Endothelial cell of umbilical vein (primary cell): Measurements from ENCODE around the gene EGFL7. TPM values are rescaled to one million over a fixed set of nuclear protein-coding genes. Genes with fewer than 3 reads are reported as not detected.

Source experiments
- BruUV-seq: library from RNA; stranded (reverse); fragments of 400-500 nt; replicated peaks from 2 replicates; lab custom pipeline; 2021; lab: Mats Ljungman, UMichigan
- CTCF ChIA-PET: fragments of 300-600, 350-600 bp; sonication (Branson Sonifier 250); formaldehyde crosslinking; loops from one replicate; lab custom pipeline; 2021; ENCODE audit warnings: antibody characterized with exemption, inconsistent platforms; lab: Charles Lee
- POLR2A ChIA-PET: fragments of 300-600, 350-600 bp; sonication (Branson Sonifier 250); formaldehyde crosslinking; loops from one replicate; lab custom pipeline; 2021; ENCODE audit warnings: antibody characterized with exemption, inconsistent platforms; lab: Charles Lee
- DNase-seq: peaks from one replicate; pipeline ENCODE4 v3.0.0-alpha.2; 2011; ENCODE audit warnings: low read depth, low spot score
- FAIRE-seq: peaks from 2 replicates; lab custom pipeline; 2011; peaks lifted over from hg19 to GRCh38; lab: Jason Lieb, UNC
- H2AFZ ChIP-seq: 2 replicates; pipeline ENCODE4 v1.6.0; 2012; ENCODE audit warnings: low read depth, low read length, control low read depth, inconsistent platforms
- H3K27ac ChIP-seq: 2 replicates; pipeline ENCODE4 v1.5.1; 2011; ENCODE audit warnings: low read depth, mild to moderate bottlenecking, control low read depth, low read length, moderate library complexity; ENCODE audit not compliant: insufficient read depth
- H3K27me3 ChIP-seq, 2 experiments: 2 replicates each; pipeline versions ENCODE4 v1.6.0 to v1.6.1; 2011; ENCODE audit warnings: low read length in 2 of 2, mixed read lengths in 1 of 2; ENCODE audit not compliant: control insufficient read depth in 2 of 2, insufficient read depth in 2 of 2
- H3K36me3 ChIP-seq, 2 experiments: 2 replicates in 1 of 2; 3 replicates in 1 of 2; pipeline ENCODE4 v1.5.1; 2011; ENCODE audit warnings: low read length in 2 of 2, mild to moderate bottlenecking in 1 of 2, moderate library complexity in 1 of 2; ENCODE audit not compliant: control insufficient read depth in 2 of 2, insufficient read depth in 2 of 2; ENCODE audit errors: extremely low read depth in 1 of 2
- H3K4me1 ChIP-seq: 3 replicates; pipeline ENCODE4 v1.5.1; 2011; ENCODE audit warnings: mild to moderate bottlenecking, low read length; ENCODE audit not compliant: control insufficient read depth, insufficient read depth; ENCODE audit errors: extremely low read depth
- H3K4me2 ChIP-seq: 2 replicates; pipeline ENCODE4 v1.6.1; 2011; ENCODE audit warnings: low read length, control low read depth, mixed read lengths; ENCODE audit not compliant: insufficient read depth
- H3K4me3 ChIP-seq, 3 experiments: fragments of 200-600 bp in 1 of 3; sonication (generic), shearing (Covaris generic) in 1 of 3; replicated peaks in 1 of 3; 2 replicates each; pipeline ENCODE4 v1.5.1; 2011 to 2016; ENCODE audit warnings: control low read depth in 3 of 3, low read length in 3 of 3, mild to moderate bottlenecking in 2 of 3, inconsistent platforms in 1 of 3, low read depth in 1 of 3, moderate library complexity in 1 of 3; ENCODE audit not compliant: insufficient read depth in 1 of 3
- H3K79me2 ChIP-seq: 2 replicates; pipeline ENCODE4 v1.6.0; 2012; ENCODE audit warnings: low read length, inconsistent platforms; ENCODE audit not compliant: control insufficient read depth, insufficient read depth
- H3K9ac ChIP-seq: replicated peaks from 2 replicates; pipeline ENCODE3; 2011; ENCODE audit warnings: low read length, control low read depth; ENCODE audit not compliant: insufficient read depth; ENCODE audit errors: extremely low read depth
- H3K9me1 ChIP-seq: replicated peaks from 3 replicates; pipeline ENCODE4 v1.6.0; 2011; ENCODE audit warnings: mild to moderate bottlenecking, low read length; ENCODE audit not compliant: control insufficient read depth, insufficient read depth; ENCODE audit errors: extremely low read depth
- H3K9me3 ChIP-seq: replicated peaks from 2 replicates; pipeline ENCODE4 v1.5.1; 2012; ENCODE audit warnings: low read length, inconsistent platforms; ENCODE audit not compliant: control insufficient read depth, insufficient read depth
- H4K20me1 ChIP-seq: replicated peaks from 2 replicates; pipeline ENCODE3; 2011; ENCODE audit warnings: mild to moderate bottlenecking, low read length; ENCODE audit not compliant: control insufficient read depth, insufficient read depth; ENCODE audit errors: extremely low read depth
- CTCF ChIP-seq, 2 donors: IDR thresholded peaks; 1 replicate in 1 of 2; 2 replicates in 1 of 2; pipeline ENCODE4 v1.5.1; 2011; ENCODE audit warnings: low read length in 2 of 2, mild to moderate bottlenecking in 2 of 2, moderate library complexity in 2 of 2, control low read depth in 1 of 2, inconsistent platforms in 1 of 2, low read depth in 1 of 2; ENCODE audit not compliant: insufficient read depth in 1 of 2; ENCODE audit errors: extremely low read depth in 1 of 2
- EZH2 ChIP-seq: IDR thresholded peaks from 2 replicates; pipeline ENCODE4 v1.6.1; 2012; ENCODE audit warnings: borderline replicate concordance, low read depth, mild to moderate bottlenecking, moderate library complexity, low read length, inconsistent platforms; ENCODE audit not compliant: severe bottlenecking
- FOS ChIP-seq: IDR thresholded peaks from 2 replicates; pipeline ENCODE4 v1.6.1; 2011; ENCODE audit warnings: mild to moderate bottlenecking, low read length, moderate library complexity, borderline replicate concordance; ENCODE audit not compliant: insufficient read depth
- GATA2 ChIP-seq: IDR thresholded peaks from 2 replicates; pipeline ENCODE4 v1.7.0; 2011; ENCODE audit warnings: low read depth, mild to moderate bottlenecking, moderate library complexity, mixed read lengths, low read length; ENCODE audit not compliant: insufficient read length, insufficient read depth
- JUN ChIP-seq: IDR thresholded peaks from 2 replicates; pipeline ENCODE4 v1.6.1; 2011; ENCODE audit warnings: borderline replicate concordance, low read depth; ENCODE audit not compliant: insufficient read length, insufficient read depth
- MAX ChIP-seq: IDR thresholded peaks from 2 replicates; pipeline ENCODE4 v1.6.1; 2011; ENCODE audit not compliant: insufficient read depth, insufficient read length
- MYC ChIP-seq: IDR thresholded peaks from one replicate; pipeline ENCODE4 v1.6.1; 2011; ENCODE audit warnings: mild to moderate bottlenecking, low read depth, low read length
- POLR2A ChIP-seq: IDR thresholded peaks from 2 replicates; pipeline ENCODE4 v1.6.1; 2012; ENCODE audit warnings: low read depth, mild to moderate bottlenecking, control low read depth, low read length
- POLR2AphosphoS5 ChIP-seq: IDR thresholded peaks from 2 replicates; pipeline ENCODE4 v1.6.1; 2012; ENCODE audit warnings: low read depth, mild to moderate bottlenecking, control low read depth, low read length, moderate library complexity; ENCODE audit not compliant: insufficient read depth
- dilution Hi-C: fragments of 300-500 bp; cut with MboI; formaldehyde crosslinking; loops from one replicate; pipeline ENCODE4 v1.15.0; 2019; ENCODE audit warnings: low sequenced_read_pairs; ENCODE audit not compliant: extremely low pct_ligation_motif_present
- intact Hi-C: fragments of 100-400 bp; cut with micrococcal nuclease; formaldehyde crosslinking; loops from one replicate; pipeline ENCODE4 v1.10.0; 2022
- polyA plus RNA-seq, 4 experiments: library from polyadenylated mRNA; depleted of rRNA in 3 of 4; stranded (reverse) in 3 of 4; unstranded in 1 of 4; fragments of >200 nt; gene quantifications; 2 replicates each; pipeline versions ENCODE4 v1.2.1 to v1.2.3, GENCODE V29; 2011 to 2012; ENCODE audit warnings: missing spikeins in 1 of 4
- total RNA-seq: library from RNA; stranded (reverse); gene quantifications from 2 replicates; pipeline ENCODE4 v1.2.3, GENCODE V29; 2021

Gene EGFL7
- total and polyA plus RNA-seq, 2 donors (not counting 3 experiments of a cell fraction or from before 2014, with no cell fraction given), result 1,043 to 1,377 TPM

GRCh38 chr9:136690806-136691261 lies 28.1 kb downstream of the EGFL7 start:
- DNase-seq (no peak), FAIRE-seq (no peak)
- BruUV-seq, result no TSS peak
- Histone ChIP-seq H3K9me1 (no peaks in the 10 kb centered on the region), H3K4me1 (peaks cover 10% of the 10 kb centered on the region), H3K9ac (no peak overlapping the region), H3K79me2 (peaks cover 8% of the 10 kb centered on the region), H3K27ac (no peak overlapping the region), H3K4me2 (no peak overlapping the region), H3K9me3 (no peaks in the 10 kb centered on the region), H3K27me3 (no peaks in the 10 kb centered on the region), H3K4me3 (no peak overlapping the region), H3K36me3 (no peaks in the 10 kb centered on the region), H4K20me1 (no peaks in the 10 kb centered on the region), H2AFZ (no peak overlapping the region)
- CTCF ChIA-PET, result interaction anchor here (1.0 to 1.8 kb wide), 2 partner anchors 16 to 39 kb away, joined by 3 to 4 read pairs; no protein-coding TSS in a partner anchor
- intact Hi-C loops, result no loop called here
- POLR2A ChIA-PET, result no interaction called here
- TF ChIP-seq EZH2 (no peak), GATA2 (no peak), POLR2A (no peak), FOS (no peak), CTCF (IDR thresholded peaks at IDR 0.05; ENCODE audit: extremely low read depth in 1 of 2, insufficient read depth in 1 of 2, low read depth in 1 of 2, low read length in 2 of 2) (no peak), POLR2AphosphoS5 (no peak), JUN (no peak), MAX (no peak), MYC (no peak)
- dilution Hi-C loops, result no loop called here
